GM12878 (cell line): ENCODE measurements around the gene TSGA10. TPM values are rescaled to one million over a fixed set of nuclear protein-coding genes. Genes with fewer than 3 reads are reported as not detected.

Experiments used
- ATAC-seq: fragments of 200-7000 bp; cut with Tn5 transposase; 3 replicates; pipeline ENCODE4 v1.9.1; 2020; ENCODE audit warnings: mild to moderate bottlenecking, moderate library complexity
- BruUV-seq: library from RNA; stranded (reverse); fragments of 400-500 nt; replicated peaks from 2 replicates; lab custom pipeline; 2021; lab: Mats Ljungman, UMichigan
- CTCF ChIA-PET: fragments of 300-600 bp; sonication (Branson Sonifier 250); formaldehyde crosslinking; extraction: SDS; loops from one replicate; lab custom pipeline; 2021; ENCODE audit warnings: inconsistent platforms; lab: Yijun Ruan, JAX
- POLR2A ChIA-PET: fragments of 350-600 bp; formaldehyde crosslinking; extraction: SDS; loops from one replicate; lab custom pipeline; 2021; ENCODE audit warnings: inconsistent platforms; lab: Charles Lee
- RAD21 ChIA-PET: fragments of 300-600 bp; sonication (Branson Sonifier 250); formaldehyde crosslinking; loops from one replicate; lab custom pipeline; 2023; ENCODE audit warnings: antibody characterized with exemption; ENCODE audit not compliant: unreplicated experiment; lab: Charles Lee
- SMC1A ChIA-PET: fragments of 300-600 bp; sonication (Branson Sonifier 250); formaldehyde crosslinking; loops from one replicate; lab custom pipeline; 2023; ENCODE audit not compliant: unreplicated experiment, uncharacterized antibody; lab: Charles Lee
- DNase-seq: peaks from one replicate; pipeline ENCODE4 v3.0.0-alpha.2; 2011; ENCODE audit warnings: low read depth, low spot score
- FAIRE-seq: peaks from 3 replicates; lab custom pipeline; 2011; peaks lifted over from hg19 to GRCh38; lab: Jason Lieb, UNC
- H2AFZ ChIP-seq: 2 replicates; pipeline ENCODE4 v1.6.0; 2011; ENCODE audit warnings: low read depth, low read length, control low read depth; ENCODE audit not compliant: control insufficient read depth
- H3K27ac ChIP-seq: 2 replicates; pipeline ENCODE4 v1.5.1; 2011; ENCODE audit warnings: control low read depth; ENCODE audit not compliant: control insufficient read depth, insufficient read depth
- H3K27me3 ChIP-seq, 2 experiments: replicated peaks in 1 of 2; 2 replicates each; pipeline versions ENCODE4 v1.6.0 to v1.6.1; 2011; ENCODE audit warnings: low read length in 1 of 2; ENCODE audit not compliant: control insufficient read depth in 2 of 2, insufficient read depth in 2 of 2
- H3K36me3 ChIP-seq, 2 experiments: 2 replicates each; pipeline ENCODE4 v1.5.1; 2011; ENCODE audit warnings: low read length in 1 of 2; ENCODE audit not compliant: control insufficient read depth in 2 of 2, insufficient read depth in 2 of 2
- H3K4me1 ChIP-seq: 2 replicates; pipeline ENCODE4 v1.6.1; 2011; ENCODE audit warnings: mild to moderate bottlenecking, low read length, moderate library complexity, mixed read lengths; ENCODE audit not compliant: control insufficient read depth, insufficient read depth
- H3K4me2 ChIP-seq: 2 replicates; pipeline ENCODE4 v1.6.0; 2011; ENCODE audit warnings: control low read depth; ENCODE audit not compliant: control insufficient read depth, insufficient read depth
- H3K4me3 ChIP-seq: fragments of 200-600 bp; sonication (generic); 2 replicates; pipeline ENCODE4 v1.5.1; 2016
- H3K79me2 ChIP-seq: 2 replicates; pipeline ENCODE4 v1.6.0; 2011; ENCODE audit warnings: low read length; ENCODE audit not compliant: control insufficient read depth, insufficient read depth
- H3K9ac ChIP-seq: 2 replicates; pipeline ENCODE4 v1.8.0; 2011; ENCODE audit warnings: low read length, control low read depth, mixed read lengths; ENCODE audit not compliant: control insufficient read depth, insufficient read depth
- H3K9me3 ChIP-seq: replicated peaks from 3 replicates; pipeline ENCODE4 v1.5.1; 2011; ENCODE audit warnings: mild to moderate bottlenecking, low read length; ENCODE audit not compliant: control insufficient read depth, insufficient read depth
- H4K20me1 ChIP-seq: 2 replicates; pipeline ENCODE4 v1.6.0; 2011; ENCODE audit not compliant: control insufficient read depth, insufficient read depth
- ATF2 ChIP-seq: IDR thresholded peaks from 2 replicates; pipeline ENCODE4 v1.6.1; 2012; ENCODE audit warnings: low read length, inconsistent platforms
- ELK1 ChIP-seq: IDR thresholded peaks from 2 replicates; pipeline ENCODE4 v1.6.1; 2012; ENCODE audit warnings: low read depth, low read length, improper control_type of control experiment
- GATAD2B ChIP-seq: fragments of 450-650 bp; conservative IDR thresholded peaks from 2 replicates; pipeline ENCODE4 v1.6.1; 2017; ENCODE audit warnings: low read depth, mild to moderate bottlenecking, moderate library complexity
- HCFC1 ChIP-seq: fragments of 150-350 bp; IDR thresholded peaks from 2 replicates; pipeline ENCODE4 v1.6.1; 2014; ENCODE audit warnings: low read length
- LARP7 ChIP-seq: fragments of 450-650 bp; IDR thresholded peaks from 2 replicates; pipeline ENCODE4 v1.6.1; 2017; ENCODE audit warnings: mild to moderate bottlenecking
- MEF2A ChIP-seq: IDR thresholded peaks from 2 replicates; pipeline ENCODE4 v1.6.1; 2011; ENCODE audit warnings: low read depth, mild to moderate bottlenecking, low read length, moderate library complexity; ENCODE audit not compliant: insufficient read depth
- MYB ChIP-seq: fragments of 150-350 bp; IDR thresholded peaks from 2 replicates; pipeline ENCODE4 v1.6.1; 2014; ENCODE audit warnings: mild to moderate bottlenecking, low read depth, low read length, borderline replicate concordance
- PAX5 ChIP-seq: IDR thresholded peaks from 2 replicates; pipeline ENCODE4 v1.6.1; 2011; ENCODE audit warnings: low read depth, low read length, borderline replicate concordance
- PBX3 ChIP-seq: IDR thresholded peaks from 2 replicates; pipeline ENCODE4 v1.6.1; 2011; ENCODE audit warnings: mild to moderate bottlenecking, low read depth, low read length, moderate library complexity; ENCODE audit not compliant: insufficient replicate concordance
- RCOR1 ChIP-seq: conservative IDR thresholded peaks from 2 replicates; pipeline ENCODE4 v1.6.1; 2012; ENCODE audit warnings: low read depth, low read length, improper control_type of control experiment
- RUNX3 ChIP-seq: IDR thresholded peaks from 2 replicates; pipeline ENCODE4 v1.6.1; 2012; ENCODE audit warnings: low read length, inconsistent platforms
- SMARCA5 ChIP-seq: fragments of 450-650 bp; IDR thresholded peaks from 2 replicates; pipeline ENCODE4 v1.6.1; 2017; ENCODE audit warnings: mild to moderate bottlenecking
- TCF12 ChIP-seq: IDR thresholded peaks from 2 replicates; pipeline ENCODE4 v1.6.1; 2011; ENCODE audit warnings: low read depth, mild to moderate bottlenecking, low read length
- TCF3 ChIP-seq: IDR thresholded peaks from 2 replicates; pipeline ENCODE4 v1.6.1; 2012; ENCODE audit warnings: low read depth, mild to moderate bottlenecking, low read length, borderline replicate concordance; ENCODE audit not compliant: insufficient read depth
- ZBTB33 ChIP-seq: fragments of 450-650 bp; IDR thresholded peaks from 2 replicates; pipeline ENCODE4 v1.6.1; 2017; ENCODE audit warnings: mild to moderate bottlenecking
- WGBS: methylation state at CpG from one replicate; pipeline ENCODE4 v1.1.6; 2016; ENCODE audit warnings: low lambda C conversion rate; ENCODE audit not compliant: insufficient replicate concordance, insufficient coverage; ENCODE audit errors: missing lambda C conversion rate; 5-methylcytosine and 5-hydroxymethylcytosine counted together
- in situ Hi-C: fragments of 300-500 bp; cut with MboI; formaldehyde crosslinking; loops from 9 replicates; pipeline ENCODE4 v1.14.3; 2018; ENCODE audit warnings: mixed read lengths
- intact Hi-C: fragments of 100-400 bp; cut with micrococcal nuclease; formaldehyde crosslinking; loops from one replicate; pipeline ENCODE4 v1.14.2; 2022; ENCODE audit not compliant: unreplicated experiment
- polyA plus RNA-seq, 11 experiments: library from polyadenylated mRNA; depleted of rRNA in 4 of 11; unstranded in 6 of 11; stranded (reverse) in 5 of 11; fragments of >200 nt; fragmentation: Nextera tagmentation in 4 of 11; fragmentation: Illumina TruSeq in 1 of 11; extraction: Ambion mirVana in 4 of 11; extraction: Trizol in 1 of 11; gene quantifications; 1 replicate in 1 of 11; 2 replicates in 10 of 11; pipeline versions ENCODE4 v1.2.1 to v1.2.3, GENCODE V29; 2011 to 2016; ENCODE audit warnings: inconsistent platforms in 2 of 11, missing spikeins in 2 of 11, low read depth in 1 of 11
- total RNA-seq, 4 experiments: library from RNA; depleted of rRNA in 3 of 4; stranded (reverse); fragments of >200 nt in 3 of 4; fragmentation: Illumina TruSeq in 1 of 4; extraction: Trizol in 1 of 4; gene quantifications; 2 replicates each; pipeline versions ENCODE4 v1.2.1 to v1.2.3, GENCODE V29; 2013 to 2021

TSGA10 gene
- total and polyA plus RNA-seq, 10 of the 15 experiments (the other 5 are each of a cell fraction or from before 2014, with no cell fraction given) = 5.3 to 13.5 (median 8.6) TPM

GRCh38 chr2:99150706-99151105 is 4.0 kb downstream of the TSGA10 start:
- ChIA-PET SMC1A (no interaction called here), CTCF (no interaction called here), POLR2A (no interaction called here), RAD21 (no interaction called here)
- DNase-seq = no peak
- in situ Hi-C loops (no loop called here), intact Hi-C loops (loop anchor here (10.0 kb wide), 1 partner anchor 506 kb away; no protein-coding TSS in a partner anchor)
- Histone ChIP-seq H3K27ac (no peak overlapping the region), H3K36me3 (no peaks in the 10 kb centered on the region), H3K4me2 (no peak overlapping the region), H3K27me3 (no peaks in the 10 kb centered on the region), H4K20me1 (no peaks in the 10 kb centered on the region), H3K79me2 (peaks cover 7% of the 10 kb centered on the region), H3K4me1 (no peaks in the 10 kb centered on the region), H3K9ac (no peak overlapping the region), H3K9me3 (no peaks in the 10 kb centered on the region), H2AFZ (no peak overlapping the region), H3K4me3 (no peak overlapping the region)
- BruUV-seq = no TSS peak
- FAIRE-seq = no peak
- WGBS = 95% methylated on average over 1 of the region's 1 CpG
- ATAC-seq = no peak
- TF ChIP-seq TCF12 = no peak
- no peak for TF ChIP-seq PBX3
- no peak for TF ChIP-seq TCF3
- no peak for TF ChIP-seq ATF2
- no peak for TF ChIP-seq MEF2A
- no peak for TF ChIP-seq RCOR1
- no peak for TF ChIP-seq MYB
- no peak for TF ChIP-seq HCFC1
- no peak for TF ChIP-seq LARP7
- TF ChIP-seq GATAD2B = no peak
- TF ChIP-seq RUNX3 = no peak
- TF ChIP-seq ELK1 = no peak
- TF ChIP-seq PAX5 = no peak
- TF ChIP-seq SMARCA5 = no peak
- TF ChIP-seq ZBTB33 = no peak
